Astrocyte of the cerebellum (primary cell): Measurements from ENCODE around the gene SYT4.
"Not testable (repeated sequence)": the region's sequence is repeated elsewhere in the genome, so short reads cannot be mapped to it uniquely, and the experiment has no call there.

Source experiments
- DNase-seq: peaks from one replicate; pipeline ENCODE4 v3.0.0-alpha.2; 2011; ENCODE audit warnings: low read depth
- H3K4me3 ChIP-seq: 2 replicates; pipeline ENCODE4 v1.5.1; 2011; ENCODE audit warnings: mild to moderate bottlenecking, low read depth, low read length, moderate library complexity
- in situ Hi-C: cut with HindIII; loops from 2 replicates; pipeline ENCODE4 v1.10.0; 2017; ENCODE audit warnings: low sequenced_read_pairs
- TF ChIP-seq, protein P1 (sequence below): IDR thresholded peaks from 2 replicates; pipeline ENCODE4 v1.5.1; 2012; ENCODE audit warnings: low read length, low read depth, moderate library complexity, mild to moderate bottlenecking; ENCODE audit errors: missing control alignments

Gene SYT4

GRCh38 chr18:43277164-43277600 lies at the start of gene SYT4:
Gene SYT4 (minus strand): TSS chr18:43277490. CDS start chr18:43277281, 209 bp downstream.
- TF ChIP-seq, protein P1, sequence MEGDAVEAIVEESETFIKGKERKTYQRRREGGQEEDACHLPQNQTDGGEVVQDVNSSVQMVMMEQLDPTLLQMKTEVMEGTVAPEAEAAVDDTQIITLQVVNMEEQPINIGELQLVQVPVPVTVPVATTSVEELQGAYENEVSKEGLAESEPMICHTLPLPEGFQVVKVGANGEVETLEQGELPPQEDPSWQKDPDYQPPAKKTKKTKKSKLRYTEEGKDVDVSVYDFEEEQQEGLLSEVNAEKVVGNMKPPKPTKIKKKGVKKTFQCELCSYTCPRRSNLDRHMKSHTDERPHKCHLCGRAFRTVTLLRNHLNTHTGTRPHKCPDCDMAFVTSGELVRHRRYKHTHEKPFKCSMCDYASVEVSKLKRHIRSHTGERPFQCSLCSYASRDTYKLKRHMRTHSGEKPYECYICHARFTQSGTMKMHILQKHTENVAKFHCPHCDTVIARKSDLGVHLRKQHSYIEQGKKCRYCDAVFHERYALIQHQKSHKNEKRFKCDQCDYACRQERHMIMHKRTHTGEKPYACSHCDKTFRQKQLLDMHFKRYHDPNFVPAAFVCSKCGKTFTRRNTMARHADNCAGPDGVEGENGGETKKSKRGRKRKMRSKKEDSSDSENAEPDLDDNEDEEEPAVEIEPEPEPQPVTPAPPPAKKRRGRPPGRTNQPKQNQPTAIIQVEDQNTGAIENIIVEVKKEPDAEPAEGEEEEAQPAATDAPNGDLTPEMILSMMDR, result peak; percentile 9
- in situ Hi-C loops, result no loop called here
- peak; percentile 67 for DNase-seq
- H3K4me3 ChIP-seq, result peak within 1 kb of the TSS; percentile 13

DNA sequence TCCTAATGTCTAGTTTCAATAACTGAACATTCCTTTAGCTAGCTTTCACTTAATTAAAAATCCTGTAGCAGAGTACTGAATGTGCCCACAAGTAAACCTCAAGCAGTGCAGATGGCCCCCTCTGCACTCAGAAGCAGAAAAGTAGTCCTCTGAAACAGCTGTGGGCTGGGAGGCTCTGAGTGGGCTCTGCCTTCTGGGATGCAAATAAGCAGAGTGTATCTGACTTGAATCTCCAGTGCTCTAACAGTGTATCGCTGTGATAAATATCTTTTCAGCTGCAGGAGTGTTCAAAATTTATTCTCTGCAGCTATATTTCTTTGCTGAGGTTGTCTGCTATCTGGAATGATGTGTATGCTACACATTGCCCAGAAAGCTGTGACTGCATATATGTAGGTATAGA lies 44.8 kb upstream of the SYT4 start:
- in situ Hi-C loops, result no loop called here
- H3K4me3 ChIP-seq, result no peak overlapping the region
- DNase-seq, result no peak
- TF ChIP-seq, protein P1, result no peak

DNA sequence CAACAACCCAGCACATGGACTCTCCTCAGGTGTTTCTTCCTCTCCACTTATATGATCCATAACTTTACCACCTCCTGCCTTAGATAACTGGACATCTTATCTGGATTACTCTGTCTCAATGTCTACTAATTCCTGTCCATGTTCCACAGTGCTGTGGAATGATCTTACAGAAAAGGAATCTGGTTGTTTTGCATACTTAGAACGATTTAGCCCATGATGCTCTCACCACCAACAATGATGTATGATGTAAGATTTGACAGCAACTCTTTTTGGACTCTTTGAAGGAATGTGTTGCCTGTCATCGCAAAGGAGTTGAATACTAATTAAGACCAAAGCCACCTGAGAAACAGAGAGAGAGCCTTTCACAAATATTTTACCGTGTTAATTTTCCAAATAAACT lies 37.7 kb upstream of the SYT4 start:
- in situ Hi-C loops, result no loop called here
- TF ChIP-seq, protein P1, result no peak
- no peak overlapping the region for H3K4me3 ChIP-seq
- no peak for DNase-seq

DNA sequence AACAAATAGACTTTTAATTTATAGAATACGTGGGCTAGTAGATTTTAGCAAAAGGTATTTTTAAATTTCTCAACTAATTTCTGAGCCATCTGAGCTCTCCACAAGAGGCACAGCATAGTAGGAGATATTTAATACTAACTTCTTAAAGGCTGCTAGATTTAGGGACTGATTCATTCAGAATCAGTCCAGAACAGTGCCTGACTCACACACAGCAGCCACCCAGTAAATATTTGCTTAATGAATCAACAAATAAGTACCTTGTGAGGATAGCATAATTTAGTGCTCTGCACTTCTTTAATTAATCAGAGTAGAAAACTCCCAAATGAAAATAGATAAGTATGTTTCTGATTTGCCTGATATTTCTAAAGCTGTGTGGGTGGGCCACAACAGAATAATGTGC lies 35.6 kb upstream of the SYT4 start:
- DNase-seq, result no peak
- in situ Hi-C loops, result no loop called here
- no peak overlapping the region for H3K4me3 ChIP-seq
- TF ChIP-seq, protein P1, result no peak

DNA sequence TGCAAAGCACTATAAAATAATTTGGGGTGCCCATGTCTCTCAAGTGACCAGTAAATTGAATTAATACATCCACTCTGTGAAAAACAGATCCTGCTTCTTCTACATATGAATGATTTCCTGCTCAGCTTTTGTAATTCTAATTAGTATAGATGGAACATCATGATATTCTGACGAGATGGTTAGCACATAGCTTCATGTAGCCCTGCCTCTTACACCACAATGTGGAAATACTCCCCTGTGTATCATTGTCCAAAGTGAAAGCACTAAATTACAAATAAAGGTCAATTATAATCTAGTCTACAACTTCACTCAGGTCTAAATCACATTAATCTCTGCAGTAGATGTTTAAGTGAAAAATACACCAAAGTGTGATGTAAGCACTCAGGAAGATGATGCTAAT lies 32.9 kb upstream of the SYT4 start:
- TF ChIP-seq, protein P1, result no peak

GRCh38 chr18:43303376-43303775 lies 26.1 kb upstream of the SYT4 start:
- DNase-seq, result no peak
- no peak overlapping the region for H3K4me3 ChIP-seq
- in situ Hi-C loops, result no loop called here
- TF ChIP-seq, protein P1, result no peak

More for the DNA sequence above, 32.9 kb upstream of the SYT4 start:
- in situ Hi-C loops, result no loop called here
- H3K4me3 ChIP-seq, result no peak overlapping the region
- DNase-seq, result no peak

GRCh38 chr18:43286187-43286586 lies 8.9 kb upstream of the SYT4 start:
- H3K4me3 ChIP-seq, in situ Hi-C loops, DNase-seq: not testable (repeated sequence)
